ENCODE results near the gene EVA1C. TPM values are rescaled to one million over a fixed set of nuclear protein-coding genes. Genes with fewer than 3 reads are reported as not detected.

The EVA1C gene
- total and polyA plus RNA-seq, 9 of the 15 experiments (the other 6 are each of a cell fraction or from before 2014, with no cell fraction given): 0.22 TPM; not detected in 8

DNA sequence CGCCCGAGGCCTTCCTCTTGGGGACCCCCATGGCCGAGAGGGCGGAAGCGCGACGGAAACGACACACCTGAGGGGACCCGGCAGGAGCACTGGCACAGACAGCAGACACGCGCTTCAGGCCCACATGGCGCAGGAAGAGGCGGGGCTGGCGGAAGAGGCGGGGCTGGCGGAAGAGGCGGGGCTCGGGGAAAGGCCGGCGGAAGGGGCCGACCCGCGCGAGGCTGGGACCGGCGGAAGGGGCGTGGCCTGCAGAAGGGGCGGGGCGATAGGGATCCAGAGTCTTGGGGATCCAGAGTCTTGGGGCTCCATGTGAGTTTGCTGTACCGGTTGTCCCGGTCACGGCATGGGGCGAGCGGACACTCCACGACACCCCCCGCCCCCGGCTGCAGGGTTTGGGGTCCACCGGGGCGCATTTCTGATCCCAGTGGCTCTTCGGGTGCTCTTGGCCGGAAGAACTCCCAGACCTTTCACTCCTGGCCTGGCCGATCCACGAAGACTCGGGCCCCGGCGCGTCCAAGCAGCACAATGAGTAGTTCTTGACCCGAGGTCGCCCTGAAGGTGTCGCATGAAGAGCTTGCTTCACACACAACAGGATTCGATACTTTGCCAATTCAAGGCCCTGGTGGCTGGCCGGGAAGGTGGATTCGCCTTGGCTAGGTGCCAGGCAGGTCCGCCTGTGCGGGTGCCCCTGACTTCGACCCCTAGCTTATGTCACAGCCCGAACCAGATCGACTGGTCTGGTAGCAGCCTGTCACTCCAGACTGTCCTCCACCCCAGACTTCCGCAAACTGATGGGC, 19.4 kb upstream of the EVA1C start, which contains the start of gene URB1 (continued):
- TF ChIP-seq SRSF1 (IDR thresholded peaks at IDR 0.05; ENCODE audit: low read depth, low read length): no peak
- TF ChIP-seq MXI1 (IDR thresholded peaks at IDR 0.05; ENCODE audit: low read depth, low read length): peak; percentile 99
- TF ChIP-seq IRF2 (CRISPR knock-in tag; IDR thresholded peaks at IDR 0.05): no peak
- peak; percentile 13 for TF ChIP-seq ZNF146 (CRISPR knock-in tag; IDR thresholded peaks at IDR 0.05; ENCODE audit: unreplicated experiment)
- TF ChIP-seq RBM34 (IDR thresholded peaks at IDR 0.05; ENCODE audit: borderline replicate concordance, insufficient read depth, low read length): no peak
- TF ChIP-seq MLX (CRISPR knock-in tag; conservative IDR thresholded peaks at IDR 0.05): peak in 1 of 2 experiments; percentile 20; a peak in 1 of 4 replicates
- no peak for TF ChIP-seq NUFIP1 (IDR thresholded peaks at IDR 0.05; ENCODE audit: partially characterized antibody)
- no peak for TF ChIP-seq ZNF212 (CRISPR knock-in tag; IDR thresholded peaks at IDR 0.05)
- no peak for TF ChIP-seq BRCA1 (IDR thresholded peaks at IDR 0.05)
- no peak for TF ChIP-seq BRCA1 (CRISPR knock-in tag; IDR thresholded peaks at IDR 0.05)
- TF ChIP-seq SMARCB1 (IDR thresholded peaks at IDR 0.05; ENCODE audit: insufficient read length, low read depth): no peak
- TF ChIP-seq FOS (IDR thresholded peaks at IDR 0.05; ENCODE audit: extremely low read depth, insufficient read length): no peak
- no peak for TF ChIP-seq SRSF9 (IDR thresholded peaks at IDR 0.05; ENCODE audit: borderline replicate concordance, low read depth, low read length)
- TF ChIP-seq HNRNPK (IDR thresholded peaks at IDR 0.05; ENCODE audit: low read depth, low read length, poor library complexity, severe bottlenecking): no peak
- TF ChIP-seq L3MBTL2 (IDR thresholded peaks at IDR 0.05): peak; percentile 95
- TF ChIP-seq SLC30A9 (CRISPR knock-in tag; IDR thresholded peaks at IDR 0.05): no peak
- TF ChIP-seq KAT8 (IDR thresholded peaks at IDR 0.05; ENCODE audit: low read depth): no peak
- TF ChIP-seq CC2D1A (IDR thresholded peaks at IDR 0.05): 0 out of 2 replicates have a peak, but pooled peaks have one; percentile 38
- TF ChIP-seq MBD2 (IDR thresholded peaks at IDR 0.05; ENCODE audit: borderline replicate concordance, low read depth): peak; percentile 11; the same call in 1 of the 2 replicates
- TF ChIP-seq PCBP1 (IDR thresholded peaks at IDR 0.05; ENCODE audit: low read depth, low read length, poor library complexity, severe bottlenecking): peak; percentile 88
- no peak for TF ChIP-seq HNRNPL (IDR thresholded peaks at IDR 0.05; ENCODE audit: low read depth, low read length)
- TF ChIP-seq, protein P1, sequence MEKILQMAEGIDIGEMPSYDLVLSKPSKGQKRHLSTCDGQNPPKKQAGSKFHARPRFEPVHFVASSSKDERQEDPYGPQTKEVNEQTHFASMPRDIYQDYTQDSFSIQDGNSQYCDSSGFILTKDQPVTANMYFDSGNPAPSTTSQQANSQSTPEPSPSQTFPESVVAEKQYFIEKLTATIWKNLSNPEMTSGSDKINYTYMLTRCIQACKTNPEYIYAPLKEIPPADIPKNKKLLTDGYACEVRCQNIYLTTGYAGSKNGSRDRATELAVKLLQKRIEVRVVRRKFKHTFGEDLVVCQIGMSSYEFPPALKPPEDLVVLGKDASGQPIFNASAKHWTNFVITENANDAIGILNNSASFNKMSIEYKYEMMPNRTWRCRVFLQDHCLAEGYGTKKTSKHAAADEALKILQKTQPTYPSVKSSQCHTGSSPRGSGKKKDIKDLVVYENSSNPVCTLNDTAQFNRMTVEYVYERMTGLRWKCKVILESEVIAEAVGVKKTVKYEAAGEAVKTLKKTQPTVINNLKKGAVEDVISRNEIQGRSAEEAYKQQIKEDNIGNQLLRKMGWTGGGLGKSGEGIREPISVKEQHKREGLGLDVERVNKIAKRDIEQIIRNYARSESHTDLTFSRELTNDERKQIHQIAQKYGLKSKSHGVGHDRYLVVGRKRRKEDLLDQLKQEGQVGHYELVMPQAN (IDR thresholded peaks at IDR 0.05; ENCODE audit: borderline replicate concordance): peak; percentile 100
- no peak for TF ChIP-seq RFX7 (CRISPR knock-in tag; IDR thresholded peaks at IDR 0.05)
- 0 out of 2 replicates have a peak, but pooled peaks have one; percentile 68 for TF ChIP-seq NBN (IDR thresholded peaks at IDR 0.05; ENCODE audit: low read depth)
- no peak; the same call in 1 of the 2 replicates for TF ChIP-seq SOX6 (IDR thresholded peaks at IDR 0.05)
- TF ChIP-seq IFI16 (CRISPR knock-in tag; IDR thresholded peaks at IDR 0.05): no peak
- TF ChIP-seq BDP1 (IDR thresholded peaks at IDR 0.05; ENCODE audit: insufficient read depth, insufficient read length): no peak
- TF ChIP-seq RFX1 (IDR thresholded peaks at IDR 0.05): no peak
- TF ChIP-seq NR4A1 (CRISPR knock-in tag; IDR thresholded peaks at IDR 0.05): no peak
- peak; percentile 87; the same call in 1 of the 2 replicates for TF ChIP-seq NR4A1 (tag; IDR thresholded peaks at IDR 0.05)
